GM12801 (cell line): ENCODE measurements around the gene IL11.

Experiments
- CTCF ChIP-seq: IDR thresholded peaks from one replicate; pipeline ENCODE4 v1.5.1; 2011; ENCODE audit warnings: control low read depth; ENCODE audit not compliant: insufficient read length; ENCODE audit errors: extremely low read depth

The IL11 gene

GRCh38 chr19:55324662-55325061, 45.6 kb downstream of the IL11 start:
- TF ChIP-seq CTCF, result no peak

GRCh38 chr19:55322204-55322885, 47.9 kb downstream of the IL11 start:
- TF ChIP-seq CTCF, result no peak

- no peak for TF ChIP-seq CTCF
Observed at GRCh38 chr19:55321466-55322137, 48.7 kb downstream of the IL11 start.

- TF ChIP-seq CTCF, result no peak
Observed at GRCh38 chr19:55320844-55321419, 49.3 kb downstream of the IL11 start.

GRCh38 chr19:55319785-55320184, 50.5 kb downstream of the IL11 start:
- no peak for TF ChIP-seq CTCF

- no peak for TF ChIP-seq CTCF
Observed at GRCh38 chr19:55316646-55317045, 53.6 kb downstream of the IL11 start.

GRCh38 chr19:55315956-55316525, 54.2 kb downstream of the IL11 start:
- TF ChIP-seq CTCF, result no peak
